ENCODE data around the gene RSU1. TPM values are rescaled to one million over a fixed set of nuclear protein-coding genes. Genes with fewer than 3 reads are reported as not detected.

The RSU1 gene
- total and polyA plus RNA-seq, 2 experiments from 2014 or later, result 109 to 236 TPM

- DNase-seq, result no peak
- Histone ChIP-seq H3K4me3 (no peak overlapping the region), H3K27me3 (replicated peaks; ENCODE audit: insufficient read depth) (no peaks in the 10 kb centered on the region), H3F3A (ENCODE audit: insufficient read depth) (no peaks in the 10 kb centered on the region), H3K9ac (no peak overlapping the region), H4K20me1 (ENCODE audit: insufficient read depth) (no peaks in the 10 kb centered on the region; the same call in 1 of the 2 replicates), H3K27ac (no peak overlapping the region), H2AFZ (no peak overlapping the region), H3K4me2 (ENCODE audit: unreplicated experiment) (no peak overlapping the region), H3K36me3 (ENCODE audit: low read depth) (no peaks in the 10 kb centered on the region), H3K79me2 (ENCODE audit: insufficient read depth) (peaks cover 96% of the 10 kb centered on the region), H3K4me1 (ENCODE audit: insufficient read depth) (no peaks in the 10 kb centered on the region), H3K9me2 (ENCODE audit: insufficient read depth) (no peaks in the 10 kb centered on the region), H3K9me3 (ENCODE audit: low read depth) (no peaks in the 10 kb centered on the region)
- in situ Hi-C loops (cut with MboI), result no loop called here
- TF ChIP-seq EZH2 (IDR thresholded peaks at IDR 0.05; ENCODE audit: insufficient read depth, poor library complexity, severe bottlenecking), result no peak
- TF ChIP-seq EZH2phosphoT487 (IDR thresholded peaks at IDR 0.05; ENCODE audit: insufficient read depth, low read depth), result no peak
- WGBS, 2 experiments (ENCODE audit: low coverage in 1 of 2, low lambda C conversion rate in 2 of 2, missing lambda C conversion rate in 2 of 2), result 98% methylated on average over 8 of the region's 8 CpGs
Observed at GRCh38 chr10:16770141-16770540, 47.1 kb downstream of the RSU1 start.

- 49 to 51% methylated on average over 7 of the region's 7 CpGs for WGBS, 2 experiments (ENCODE audit: low coverage in 1 of 2, low lambda C conversion rate in 2 of 2, missing lambda C conversion rate in 2 of 2)
- TF ChIP-seq EZH2phosphoT487 (IDR thresholded peaks at IDR 0.05; ENCODE audit: insufficient read depth, low read depth), result no peak
- TF ChIP-seq EZH2 (IDR thresholded peaks at IDR 0.05; ENCODE audit: insufficient read depth, poor library complexity, severe bottlenecking), result no peak
- no peaks in the 10 kb centered on the region; the same call in 1 of the 2 replicates for H3K36me3 ChIP-seq (ENCODE audit: low read depth)
- peaks cover 97% of the 10 kb centered on the region for H3K79me2 ChIP-seq (ENCODE audit: insufficient read depth)
- no peak overlapping the region for H3K4me3 ChIP-seq
- no peak for DNase-seq
- H3F3A ChIP-seq (ENCODE audit: insufficient read depth), result no peaks in the 10 kb centered on the region
- in situ Hi-C loops (cut with MboI), result no loop called here
- no peak overlapping the region for H3K27ac ChIP-seq
- H3K9me3 ChIP-seq (ENCODE audit: low read depth), result no peaks in the 10 kb centered on the region
- H3K9me2 ChIP-seq (ENCODE audit: insufficient read depth), result no peaks in the 10 kb centered on the region
- no peaks in the 10 kb centered on the region for H3K4me1 ChIP-seq (ENCODE audit: insufficient read depth)
- no peak overlapping the region for H2AFZ ChIP-seq
- H3K4me2 ChIP-seq (ENCODE audit: unreplicated experiment), result no peak overlapping the region
- no peak overlapping the region for H3K9ac ChIP-seq
- no peaks in the 10 kb centered on the region; the same call in 1 of the 2 replicates for H4K20me1 ChIP-seq (ENCODE audit: insufficient read depth)
- H3K27me3 ChIP-seq (replicated peaks; ENCODE audit: insufficient read depth), result no peaks in the 10 kb centered on the region
Observed at GRCh38 chr10:16769331-16769730, 47.9 kb downstream of the RSU1 start.

GRCh38 chr10:16768702-16769101 is 48.5 kb downstream of the RSU1 start:
- 94 to 95% methylated on average over 5 of the region's 5 CpGs for WGBS, 2 experiments (ENCODE audit: low coverage in 1 of 2, low lambda C conversion rate in 2 of 2, missing lambda C conversion rate in 2 of 2)

GRCh38 chr10:16765509-16766375 is 51.5 kb downstream of the RSU1 start:
- Histone ChIP-seq H3K9me2 (ENCODE audit: insufficient read depth) (no peaks in the 10 kb centered on the region), H3K27ac (no peak overlapping the region), H3F3A (ENCODE audit: insufficient read depth) (no peaks in the 10 kb centered on the region), H2AFZ (no peak overlapping the region), H3K4me2 (ENCODE audit: unreplicated experiment) (no peak overlapping the region), H3K9me3 (ENCODE audit: low read depth) (no peaks in the 10 kb centered on the region), H4K20me1 (ENCODE audit: insufficient read depth) (no peaks in the 10 kb centered on the region; the same call in 1 of the 2 replicates), H3K9ac (no peak overlapping the region), H3K4me3 (no peak overlapping the region), H3K27me3 (replicated peaks; ENCODE audit: insufficient read depth) (no peaks in the 10 kb centered on the region), H3K36me3 (ENCODE audit: low read depth) (peaks cover 4% of the 10 kb centered on the region; the same call in 1 of the 2 replicates), H3K79me2 (ENCODE audit: insufficient read depth) (peaks cover 83% of the 10 kb centered on the region), H3K4me1 (ENCODE audit: insufficient read depth) (no peaks in the 10 kb centered on the region)
- TF ChIP-seq EZH2 (IDR thresholded peaks at IDR 0.05; ENCODE audit: insufficient read depth, poor library complexity, severe bottlenecking) (no peak), EZH2phosphoT487 (IDR thresholded peaks at IDR 0.05; ENCODE audit: insufficient read depth, low read depth) (no peak)
- in situ Hi-C loops (cut with MboI), result no loop called here
- DNase-seq, result no peak
- 88% methylated on average over 12 of the region's 12 CpGs for WGBS, 2 experiments (ENCODE audit: low coverage in 1 of 2, low lambda C conversion rate in 2 of 2, missing lambda C conversion rate in 2 of 2)

More at GRCh38 chr10:16768702-16769101, 48.5 kb downstream of the RSU1 start:
- Histone ChIP-seq H3K9me3 (ENCODE audit: low read depth) (no peaks in the 10 kb centered on the region), H3K27ac (no peak overlapping the region), H4K20me1 (ENCODE audit: insufficient read depth) (no peaks in the 10 kb centered on the region; the same call in 1 of the 2 replicates), H3K27me3 (replicated peaks; ENCODE audit: insufficient read depth) (no peaks in the 10 kb centered on the region), H3K4me3 (no peak overlapping the region), H3K9ac (no peak overlapping the region), H2AFZ (no peak overlapping the region), H3K9me2 (ENCODE audit: insufficient read depth) (no peaks in the 10 kb centered on the region), H3K4me1 (ENCODE audit: insufficient read depth) (no peaks in the 10 kb centered on the region), H3K4me2 (ENCODE audit: unreplicated experiment) (no peak overlapping the region), H3K36me3 (ENCODE audit: low read depth) (no peaks in the 10 kb centered on the region; the same call in 1 of the 2 replicates), H3F3A (ENCODE audit: insufficient read depth) (no peaks in the 10 kb centered on the region), H3K79me2 (ENCODE audit: insufficient read depth) (peaks cover 97% of the 10 kb centered on the region)
- in situ Hi-C loops (cut with MboI), result no loop called here
- no peak for TF ChIP-seq EZH2phosphoT487 (IDR thresholded peaks at IDR 0.05; ENCODE audit: insufficient read depth, low read depth)
- no peak for TF ChIP-seq EZH2 (IDR thresholded peaks at IDR 0.05; ENCODE audit: insufficient read depth, poor library complexity, severe bottlenecking)
- DNase-seq, result no peak

Data from GM23248 (cell line).